H7 (cell line): Measurements from ENCODE around the gene EGR2. TPM values are rescaled to one million over a fixed set of nuclear protein-coding genes. Genes with fewer than 3 reads are reported as not detected.
A peak's percentile ranks its signal among the peaks of the same experiment; 100 is the strongest.
"Not testable (repeated sequence)": the region's sequence is repeated elsewhere in the genome, so short reads cannot be mapped to it uniquely, and the experiment has no call there.

ENCODE experiments used
- DNase-seq: peaks from one replicate; pipeline ENCODE4 v3.0.0; 2012
- H3K27me3 ChIP-seq: 2 replicates; pipeline ENCODE4 v1.6.0; 2011; ENCODE audit warnings: mild to moderate bottlenecking, low read length; ENCODE audit not compliant: control insufficient read depth, insufficient read depth
- H3K36me3 ChIP-seq: replicated peaks from 2 replicates; pipeline ENCODE4 v1.5.1; 2011; ENCODE audit warnings: low read length; ENCODE audit not compliant: control insufficient read depth, insufficient read depth
- H3K4me3 ChIP-seq: 2 replicates; pipeline ENCODE4 v1.5.1; 2011; ENCODE audit warnings: low read depth, mild to moderate bottlenecking, control low read depth, low read length, moderate library complexity; ENCODE audit not compliant: insufficient read depth
- total RNA-seq: library from RNA; depleted of rRNA; stranded (reverse); fragments of >200 nt; shearing (Covaris generic); gene quantifications from 2 replicates; pipeline ENCODE4 v1.2.3, GENCODE V29; 2014

EGR2 gene
- total RNA-seq, 1 experiment from 2014 or later, result 0.14 TPM

GRCh38 chr10:62790571-62790970, 25.6 kb downstream of the EGR2 start:
- H3K4me3 ChIP-seq, result no peak overlapping the region
- H3K27me3 ChIP-seq, result no peaks in the 10 kb centered on the region
- H3K36me3 ChIP-seq, result no peaks in the 10 kb centered on the region
- no peak for DNase-seq

- no peak overlapping the region for H3K4me3 ChIP-seq
- DNase-seq, result no peak
- H3K27me3 ChIP-seq, result no peaks in the 10 kb centered on the region
- H3K36me3 ChIP-seq, result no peaks in the 10 kb centered on the region
These were observed 26.1 kb downstream of the EGR2 start for GRCh38 chr10:62790019-62790555.

GRCh38 chr10:62788861-62789467, 27.2 kb downstream of the EGR2 start:
- Histone ChIP-seq H3K27me3 (no peaks in the 10 kb centered on the region), H3K4me3 (no peak overlapping the region), H3K36me3 (no peaks in the 10 kb centered on the region)
- DNase-seq, result no peak

- H3K27me3 ChIP-seq, DNase-seq, H3K36me3 ChIP-seq, H3K4me3 ChIP-seq: not testable (repeated sequence)
These were observed 27.9 kb downstream of the EGR2 start for GRCh38 chr10:62788285-62788684.

- H3K36me3 ChIP-seq, H3K4me3 ChIP-seq, DNase-seq, H3K27me3 ChIP-seq: not testable (repeated sequence)
These were observed 31.6 kb downstream of the EGR2 start for GRCh38 chr10:62784537-62784936.

- Histone ChIP-seq H3K4me3 (no peak overlapping the region), H3K27me3 (no peaks in the 10 kb centered on the region), H3K36me3 (no peaks in the 10 kb centered on the region)
- no peak for DNase-seq
These were observed 36.5 kb downstream of the EGR2 start for GRCh38 chr10:62779487-62780248.

- no peaks in the 10 kb centered on the region for H3K27me3 ChIP-seq
- no peak for DNase-seq
- H3K36me3 ChIP-seq, result no peaks in the 10 kb centered on the region
- H3K4me3 ChIP-seq, result no peak overlapping the region
These were observed 38.0 kb downstream of the EGR2 start for GRCh38 chr10:62778125-62778524.

- H3K36me3 ChIP-seq, result no peaks in the 10 kb centered on the region
- H3K4me3 ChIP-seq, result no peak overlapping the region
- H3K27me3 ChIP-seq, result no peaks in the 10 kb centered on the region
- DNase-seq, result no peak
These were observed 43.8 kb downstream of the EGR2 start for GRCh38 chr10:62772186-62772974.

GRCh38 chr10:62769574-62770242, 46.5 kb downstream of the EGR2 start:
- Histone ChIP-seq H3K27me3 (no peaks in the 10 kb centered on the region), H3K36me3 (no peaks in the 10 kb centered on the region), H3K4me3 (no peak overlapping the region)
- DNase-seq, result peak; percentile 14

- no peak for DNase-seq
- no peaks in the 10 kb centered on the region for H3K36me3 ChIP-seq
- H3K27me3 ChIP-seq, result no peaks in the 10 kb centered on the region
- H3K4me3 ChIP-seq, result no peak overlapping the region
These were observed 49.8 kb downstream of the EGR2 start for GRCh38 chr10:62766386-62766785.

GRCh38 chr10:62765726-62766125, 50.4 kb downstream of the EGR2 start:
- no peak for DNase-seq
- no peaks in the 10 kb centered on the region for H3K36me3 ChIP-seq
- no peaks in the 10 kb centered on the region for H3K27me3 ChIP-seq
- H3K4me3 ChIP-seq, result no peak overlapping the region

- Histone ChIP-seq H3K36me3 (no peaks in the 10 kb centered on the region), H3K4me3 (no peak overlapping the region), H3K27me3 (no peaks in the 10 kb centered on the region)
- DNase-seq, result no peak
These were observed 52.2 kb downstream of the EGR2 start for GRCh38 chr10:62764011-62764410.

- Histone ChIP-seq H3K36me3 (no peaks in the 10 kb centered on the region), H3K4me3 (no peak overlapping the region), H3K27me3 (no peaks in the 10 kb centered on the region)
- no peak for DNase-seq
These were observed 53.0 kb downstream of the EGR2 start for GRCh38 chr10:62763155-62763554.
